PC-3 (cell line): ENCODE data around the gene ABCG1.

Experiments
- CTCF ChIP-seq: fragments of 300-600 bp; sonication (generic); conservative IDR thresholded peaks from 2 replicates; pipeline ENCODE4 v1.5.1; 2017; ENCODE audit warnings: antibody characterized with exemption, low read depth, mild to moderate bottlenecking, low read length
- EZH2 ChIP-seq: fragments of 300-600 bp; sonication (generic); IDR thresholded peaks from one replicate; pipeline ENCODE4 v1.6.1; 2017; ENCODE audit warnings: antibody characterized with exemption, mild to moderate bottlenecking, low read length; ENCODE audit not compliant: unreplicated experiment

GRCh38 chr21:42189860-42190485, 29.0 kb upstream of the ABCG1 start:
- TF ChIP-seq CTCF = no peak
- TF ChIP-seq EZH2 = no peak
